ENCODE data around the gene CLPTM1L.

CLPTM1L gene

DNA sequence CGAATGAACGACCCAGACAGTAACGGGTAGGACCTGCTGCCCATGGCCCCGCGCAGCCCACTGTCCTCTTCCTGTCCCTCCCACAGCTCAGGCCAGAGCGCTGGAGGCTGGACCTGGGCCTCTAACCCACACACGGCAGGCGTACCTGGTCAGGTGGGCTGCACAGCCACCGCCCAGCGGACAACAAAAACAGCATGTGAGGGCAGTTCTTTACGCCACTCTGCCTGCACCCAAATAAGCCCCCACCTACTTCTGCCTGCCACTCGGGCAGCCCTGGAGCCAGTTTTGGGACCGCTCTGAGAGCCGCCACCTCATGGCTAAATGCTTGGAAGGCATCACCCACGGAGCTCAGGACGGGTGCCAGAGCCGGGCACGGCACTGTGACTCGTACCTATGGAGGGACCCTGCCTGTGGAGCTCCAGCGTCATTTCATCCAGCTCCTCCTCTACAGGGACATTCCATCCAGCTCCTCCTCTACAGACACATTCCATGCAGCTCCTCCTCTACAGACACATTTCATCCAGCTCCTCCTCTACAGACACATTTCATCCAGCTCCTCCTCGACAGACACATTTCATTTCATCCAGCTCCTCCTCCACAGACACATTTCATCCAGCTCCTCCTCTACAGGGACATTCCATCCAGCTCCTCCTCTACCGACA lies 18.9 kb downstream of the CLPTM1L start:
- peak; percentile 7 for DNase-seq

- no peak for DNase-seq
Measured at GRCh38 chr5:1325191-1325741, 19.6 kb downstream of the CLPTM1L start.

- no peak for DNase-seq
Measured at GRCh38 chr5:1324719-1325190, 20.1 kb downstream of the CLPTM1L start.

GRCh38 chr5:1324301-1324700 lies 20.6 kb downstream of the CLPTM1L start:
- DNase-seq: no peak

- DNase-seq: no peak
Measured at GRCh38 chr5:1323803-1324173, 21.1 kb downstream of the CLPTM1L start.

DNA sequence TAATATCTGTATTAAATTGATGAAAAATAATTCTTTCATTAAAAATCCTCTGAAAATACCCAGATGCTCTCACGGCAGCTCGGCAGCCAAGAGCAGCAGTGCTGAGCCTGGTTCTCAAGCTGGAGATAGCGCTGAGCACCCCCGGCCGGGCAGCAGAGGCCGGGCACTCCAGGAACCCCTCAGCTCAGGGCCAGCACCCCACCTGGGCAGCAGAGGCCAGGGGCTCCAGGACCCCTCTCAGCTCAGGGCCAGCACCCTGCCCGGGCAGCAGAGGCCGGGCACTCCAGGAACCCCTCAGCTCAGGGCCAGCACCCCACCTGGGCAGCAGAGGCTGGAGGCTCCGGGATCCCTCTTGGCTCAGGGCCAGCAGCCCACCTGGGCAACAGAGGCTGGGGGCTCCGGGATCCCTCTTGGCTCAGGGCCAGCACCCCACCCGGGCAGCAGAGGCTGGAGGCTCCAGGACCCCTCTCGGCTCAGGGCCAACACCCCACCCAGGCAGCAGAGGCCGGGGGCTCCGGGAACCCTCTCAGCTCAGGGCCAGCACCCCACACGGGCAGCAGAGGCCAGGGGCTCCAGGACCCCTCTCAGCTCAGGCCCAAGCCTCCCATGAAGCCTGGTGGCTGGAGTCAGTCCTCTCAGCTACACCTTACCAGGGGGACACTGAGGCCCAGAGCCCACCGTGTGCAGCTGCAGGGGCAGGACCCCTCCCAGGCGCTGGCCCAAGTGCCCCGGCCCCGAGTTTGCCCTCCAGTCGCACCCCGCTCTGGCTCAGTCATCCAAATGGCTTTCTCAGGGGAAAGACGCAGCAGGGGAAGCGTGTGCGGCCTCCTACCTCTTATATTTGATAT lies 21.7 kb downstream of the CLPTM1L start:
- DNase-seq: no peak

GRCh38 chr5:1322036-1322900 lies 22.6 kb downstream of the CLPTM1L start:
- no peak for DNase-seq

GRCh38 chr5:1321576-1321975 lies 23.3 kb downstream of the CLPTM1L start:
- DNase-seq: no peak

GRCh38 chr5:1320436-1321344 lies 24.2 kb downstream of the CLPTM1L start:
- DNase-seq: peak; percentile 7

- DNase-seq: no peak
Measured at GRCh38 chr5:1319436-1320256, 25.3 kb downstream of the CLPTM1L start.

GRCh38 chr5:1318659-1319251 lies 26.1 kb downstream of the CLPTM1L start:
- no peak for DNase-seq

- DNase-seq: no peak
Measured at GRCh38 chr5:1317921-1318565, 26.9 kb downstream of the CLPTM1L start.

DNA sequence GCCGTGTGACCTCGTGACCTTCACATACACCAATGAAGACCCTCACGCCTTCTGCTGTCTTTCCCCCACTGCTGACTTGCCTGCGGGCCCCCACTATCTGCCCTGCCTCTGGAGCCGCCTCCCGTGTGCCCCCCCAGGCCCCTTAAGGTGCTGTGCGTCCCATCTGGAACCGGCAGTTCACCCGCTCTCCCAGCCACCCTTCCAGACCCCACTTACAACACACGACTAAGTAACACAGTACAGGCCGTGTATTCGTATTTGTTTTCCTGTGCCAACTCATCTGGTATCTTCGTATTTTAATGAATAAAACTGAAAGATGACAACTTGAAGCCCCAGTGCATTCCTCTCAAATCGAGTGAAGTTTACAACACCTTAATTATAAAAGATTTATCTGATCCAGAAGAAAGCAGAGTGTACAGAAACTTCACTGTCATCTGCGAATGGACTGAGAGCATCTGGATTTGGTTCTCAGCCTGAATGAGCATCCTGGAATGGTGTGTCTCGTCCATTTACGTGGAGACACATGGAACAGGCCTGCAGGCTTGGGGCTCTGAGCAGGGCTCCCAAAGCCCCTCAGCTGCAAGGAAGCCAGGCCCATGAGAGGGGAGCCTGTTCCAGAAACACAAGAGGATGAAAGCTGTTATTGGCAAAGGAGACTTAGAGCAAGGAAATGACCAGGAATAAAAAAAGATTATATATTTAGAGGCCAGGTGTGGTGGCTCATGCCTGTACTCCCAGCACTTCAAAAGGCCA lies 28.1 kb downstream of the CLPTM1L start:
- no peak for DNase-seq

DNA sequence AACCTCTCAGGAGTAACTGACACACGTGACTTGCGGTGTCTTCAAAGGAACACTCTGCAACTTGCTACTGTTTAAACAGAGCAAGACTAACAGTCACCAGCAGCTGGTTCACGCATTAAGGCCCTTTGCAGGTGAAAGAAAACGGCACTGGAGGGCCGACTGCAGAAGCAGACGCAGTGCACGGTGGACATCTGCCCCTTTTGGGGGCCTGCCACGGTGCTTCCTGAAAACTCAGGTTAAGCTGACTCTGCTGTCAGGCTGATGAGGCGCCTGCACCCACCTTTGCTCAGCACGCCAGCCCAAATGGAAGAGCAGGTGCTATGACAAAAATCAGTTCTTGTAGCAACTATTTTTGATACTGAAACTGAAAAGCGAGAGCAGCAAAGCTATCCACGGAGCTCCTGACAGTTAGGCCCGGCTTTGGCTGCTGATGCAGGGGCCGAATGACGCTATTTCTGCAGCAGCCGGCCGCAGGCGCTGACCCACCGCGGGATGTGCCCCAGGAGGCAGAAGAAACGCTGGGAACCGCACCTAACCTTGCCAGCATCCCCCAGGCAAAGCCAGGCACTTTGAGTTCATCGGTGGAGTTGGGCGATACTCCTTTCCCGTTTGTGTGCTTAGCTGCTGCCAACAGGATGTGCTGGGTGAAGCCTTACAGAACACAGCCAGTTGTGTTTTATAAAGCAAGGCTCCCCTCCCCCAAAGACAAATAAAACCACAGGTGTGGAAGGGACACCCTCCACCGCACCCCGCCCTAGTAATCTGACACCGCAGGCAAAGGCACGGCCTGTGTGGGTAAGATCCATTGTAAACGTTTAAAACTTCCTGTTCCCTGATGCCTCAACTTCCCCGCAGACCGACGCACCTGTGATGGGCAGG lies 29.0 kb downstream of the CLPTM1L start:
- peak; percentile 58 for DNase-seq

DNA sequence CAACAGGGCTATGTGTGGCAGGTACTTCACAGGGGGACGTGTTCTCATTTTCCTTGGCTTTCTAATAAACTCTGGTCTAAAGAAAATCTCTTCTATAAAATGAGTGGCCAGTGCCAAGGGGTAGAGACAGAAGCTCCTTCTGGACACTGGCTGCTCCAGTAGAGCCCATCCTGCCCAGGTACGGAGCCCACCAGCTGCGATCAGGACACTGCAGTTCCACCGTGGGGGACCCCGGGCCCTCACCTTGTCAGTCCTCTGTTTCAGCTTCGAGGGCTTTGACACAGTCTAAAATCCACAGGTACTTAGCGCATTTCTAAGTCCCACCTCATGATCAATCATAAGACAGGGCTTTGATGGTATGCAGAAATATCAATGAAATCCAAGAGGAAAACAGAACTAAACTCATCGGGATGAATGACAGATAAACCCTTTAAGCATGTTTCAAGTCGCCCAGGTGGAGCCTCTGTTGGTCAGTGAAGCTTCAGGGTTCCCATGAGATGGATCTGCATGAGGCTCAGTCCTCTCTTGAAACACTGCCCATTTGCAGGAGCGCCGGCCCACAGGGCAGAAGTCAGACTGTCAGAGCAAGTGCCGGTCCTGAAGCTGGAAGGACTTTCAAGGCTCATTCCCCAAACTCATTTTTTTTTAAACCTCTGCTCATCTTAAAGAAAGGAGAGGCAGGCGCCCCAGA lies 29.7 kb downstream of the CLPTM1L start:
- no peak for DNase-seq

- no peak for DNase-seq
Measured at GRCh38 chr5:1314564-1314982, 30.3 kb downstream of the CLPTM1L start.

All from activated naive CD4-positive, alpha-beta T cell treated with anti-CD3 and anti-CD28 coated beads, Interleukin-2, amount 50 U/mL, for 16 hours (primary cell).